Subcutaneous adipose tissue (tissue), 4 donors: ENCODE results near the gene SYNC. TPM values are rescaled to one million over a fixed set of nuclear protein-coding genes. Genes with fewer than 3 reads are reported as not detected.

Experiments
- CTCF ChIP-seq: fragments of 450-650 bp; IDR thresholded peaks from one replicate; pipeline ENCODE4 v1.5.1; 2016; ENCODE audit warnings: low read depth, mild to moderate bottlenecking, control low read depth, antibody characterized with exemption, moderate library complexity
- total RNA-seq, 4 donors: library from RNA; depleted of rRNA; stranded (reverse); fragments of >200 nt; gene quantifications; one replicate each; pipeline ENCODE4 v1.1.0, GENCODE V29; 2016

The SYNC gene
- total RNA-seq, 4 donors from 2014 or later, result 13.3 to 29.7 (median 18.6) TPM

- TF ChIP-seq CTCF, result no peak
These were observed 19.2 kb downstream of the SYNC start for GRCh38 chr1:32683397-32683796.

GRCh38 chr1:32681999-32682398 lies 20.6 kb downstream of the SYNC start:
- no peak for TF ChIP-seq CTCF

GRCh38 chr1:32681509-32681908 lies 21.1 kb downstream of the SYNC start:
- no peak for TF ChIP-seq CTCF

- TF ChIP-seq CTCF, result no peak
These were observed 21.9 kb downstream of the SYNC start for GRCh38 chr1:32680642-32681041.

GRCh38 chr1:32676945-32677344 lies 25.6 kb downstream of the SYNC start:
- TF ChIP-seq CTCF, result no peak

GRCh38 chr1:32666901-32667566 lies 35.5 kb downstream of the SYNC start:
- no peak for TF ChIP-seq CTCF

- no peak for TF ChIP-seq CTCF
These were observed 36.7 kb downstream of the SYNC start for GRCh38 chr1:32665915-32666314.
